CD14-positive monocyte (primary cell): ENCODE measurements around the gene DERL3. TPM values are rescaled to one million over a fixed set of nuclear protein-coding genes. Genes with fewer than 3 reads are reported as not detected.

Experiments
- DNase-seq, 3 donors: peaks; one replicate each; pipeline ENCODE4 v3.0.0-alpha.2; 2011 to 2022
- H2AFZ ChIP-seq: 2 replicates; pipeline ENCODE4 v1.6.0; 2012; ENCODE audit warnings: mild to moderate bottlenecking, low read depth, low read length, inconsistent platforms; ENCODE audit not compliant: insufficient read depth, poor library complexity, severe bottlenecking
- H3K27ac ChIP-seq, 2 donors: 1 replicate in 1 of 2; 2 replicates in 1 of 2; pipeline ENCODE4 v1.5.1; 2012 to 2013; ENCODE audit warnings: low read length in 2 of 2, control low read depth in 1 of 2, inconsistent platforms in 1 of 2, low read depth in 1 of 2, mild to moderate bottlenecking in 1 of 2
- H3K27me3 ChIP-seq, 2 donors: one replicate each; pipeline versions ENCODE4 v1.6.0 to v1.6.1; 2011 to 2013; ENCODE audit warnings: low read length in 2 of 2; ENCODE audit not compliant: control insufficient read depth in 2 of 2, insufficient read depth in 2 of 2
- H3K36me3 ChIP-seq, 2 donors: replicated peaks in 1 of 2; 1 replicate in 1 of 2; 2 replicates in 1 of 2; pipeline versions ENCODE4 v1.5.1 to v1.6.1; 2012 to 2013; ENCODE audit warnings: low read length in 2 of 2, control low read depth in 1 of 2, inconsistent platforms in 1 of 2, mild to moderate bottlenecking in 1 of 2; ENCODE audit not compliant: insufficient read depth in 2 of 2, control insufficient read depth in 1 of 2
- H3K4me1 ChIP-seq, 2 donors: 1 replicate in 1 of 2; 2 replicates in 1 of 2; pipeline versions ENCODE4 v1.5.1 to v1.6.1; 2012 to 2013; ENCODE audit warnings: low read length in 2 of 2, control low read depth in 1 of 2, inconsistent platforms in 1 of 2, mild to moderate bottlenecking in 1 of 2, moderate library complexity in 1 of 2; ENCODE audit not compliant: insufficient read depth in 2 of 2, control insufficient read depth in 1 of 2
- H3K4me2 ChIP-seq: replicated peaks from 2 replicates; pipeline ENCODE3; 2012; ENCODE audit warnings: low read length, moderate library complexity, mild to moderate bottlenecking; ENCODE audit not compliant: poor library complexity, severe bottlenecking; ENCODE audit errors: extremely low read depth
- H3K4me3 ChIP-seq, 3 experiments: fragments of 200-600 bp in 1 of 3; sonication (generic) in 1 of 3; replicated peaks in 1 of 3; 1 replicate in 2 of 3; 2 replicates in 1 of 3; pipeline ENCODE4 v1.5.1; 2011 to 2013; ENCODE audit warnings: low read length in 3 of 3, mild to moderate bottlenecking in 3 of 3, control low read depth in 2 of 3, low read depth in 2 of 3, inconsistent platforms in 1 of 3, moderate library complexity in 1 of 3
- H3K79me2 ChIP-seq: 2 replicates; pipeline ENCODE4 v1.6.0; 2012; ENCODE audit warnings: mild to moderate bottlenecking, control low read depth, inconsistent platforms, low read length, moderate library complexity; ENCODE audit not compliant: insufficient read depth
- H3K9ac ChIP-seq: 2 replicates; pipeline ENCODE4 v1.6.0; 2017; ENCODE audit warnings: low read length, mild to moderate bottlenecking; ENCODE audit not compliant: insufficient read depth, poor library complexity, severe bottlenecking
- H3K9me3 ChIP-seq, 2 donors: replicated peaks in 1 of 2; 1 replicate in 1 of 2; 2 replicates in 1 of 2; pipeline versions ENCODE4 v1.5.1 to v1.6.1; 2012 to 2013; ENCODE audit warnings: low read length in 2 of 2, control low read depth in 1 of 2; ENCODE audit not compliant: control insufficient read depth in 1 of 2, insufficient read depth in 1 of 2
- H4K20me1 ChIP-seq: 2 replicates; pipeline ENCODE4 v1.6.0; 2012; ENCODE audit warnings: mild to moderate bottlenecking, low read length, control low read depth, moderate library complexity; ENCODE audit not compliant: insufficient read depth
- H3K27ac Mint-ChIP-seq, 7 donors: one replicate each; pipeline ENCODE4 v1.8.0; 2020; ENCODE audit warnings: mild to moderate bottlenecking in 7 of 7, mixed read lengths in 7 of 7, moderate library complexity in 6 of 7, inconsistent platforms in 2 of 7
- H3K27me3 Mint-ChIP-seq, 3 donors: one replicate each; pipeline ENCODE4 v1.8.0; 2021 to 2022; ENCODE audit warnings: low read depth in 3 of 3, mild to moderate bottlenecking in 3 of 3, mixed read lengths in 3 of 3, moderate library complexity in 3 of 3, inconsistent platforms in 1 of 3
- H3K36me3 Mint-ChIP-seq, 2 donors: one replicate each; pipeline ENCODE4 v1.8.0; 2020; ENCODE audit warnings: mixed read lengths in 2 of 2, inconsistent platforms in 1 of 2, mild to moderate bottlenecking in 1 of 2
- H3K4me1 Mint-ChIP-seq: one replicate; pipeline ENCODE4 v1.8.0; 2020; ENCODE audit warnings: mild to moderate bottlenecking, mixed read lengths
- H3K4me3 Mint-ChIP-seq, 2 donors: one replicate each; pipeline ENCODE4 v1.8.0; 2020; ENCODE audit warnings: mild to moderate bottlenecking in 2 of 2, mixed read lengths in 2 of 2, moderate library complexity in 1 of 2
- H3K9me3 Mint-ChIP-seq, 7 donors: one replicate each; pipeline ENCODE4 v1.8.0; 2020 to 2022; ENCODE audit warnings: mixed read lengths in 7 of 7, mild to moderate bottlenecking in 6 of 7, moderate library complexity in 6 of 7, inconsistent platforms in 2 of 7
- WGBS: methylation state at CpG from one replicate; pipeline ENCODE4 v1.1.5; 2013; ENCODE audit warnings: missing lambda C conversion rate; ENCODE audit not compliant: insufficient coverage; 5-methylcytosine and 5-hydroxymethylcytosine counted together
- intact Hi-C, 2 donors: fragments of 100-400 bp; cut with micrococcal nuclease; formaldehyde crosslinking; loops; one replicate each; pipeline versions ENCODE4 v1.15.0 to v1.15.1; 2023
- polyA plus RNA-seq, 3 donors: library from polyadenylated mRNA; depleted of rRNA in 1 of 3; unstranded in 2 of 3; stranded (reverse) in 1 of 3; fragments of 300-500 nt in 2 of 3; fragments of >200 nt in 1 of 3; fragmentation: Illumina TruSeq in 2 of 3; gene quantifications; 1 replicate in 2 of 3; 2 replicates in 1 of 3; pipeline ENCODE4 v1.2.3, GENCODE V29; 2012 to 2021
- TF ChIP-seq, protein P1 (sequence below): fragments of 200-600 bp; IDR thresholded peaks from one replicate; pipeline ENCODE4 v1.8.0; 2022; ENCODE audit warnings: antibody characterized with exemption, mild to moderate bottlenecking

DERL3 gene
- polyA plus RNA-seq, 3 donors = 0.23 to 0.64 (median 0.28) TPM

DNA sequence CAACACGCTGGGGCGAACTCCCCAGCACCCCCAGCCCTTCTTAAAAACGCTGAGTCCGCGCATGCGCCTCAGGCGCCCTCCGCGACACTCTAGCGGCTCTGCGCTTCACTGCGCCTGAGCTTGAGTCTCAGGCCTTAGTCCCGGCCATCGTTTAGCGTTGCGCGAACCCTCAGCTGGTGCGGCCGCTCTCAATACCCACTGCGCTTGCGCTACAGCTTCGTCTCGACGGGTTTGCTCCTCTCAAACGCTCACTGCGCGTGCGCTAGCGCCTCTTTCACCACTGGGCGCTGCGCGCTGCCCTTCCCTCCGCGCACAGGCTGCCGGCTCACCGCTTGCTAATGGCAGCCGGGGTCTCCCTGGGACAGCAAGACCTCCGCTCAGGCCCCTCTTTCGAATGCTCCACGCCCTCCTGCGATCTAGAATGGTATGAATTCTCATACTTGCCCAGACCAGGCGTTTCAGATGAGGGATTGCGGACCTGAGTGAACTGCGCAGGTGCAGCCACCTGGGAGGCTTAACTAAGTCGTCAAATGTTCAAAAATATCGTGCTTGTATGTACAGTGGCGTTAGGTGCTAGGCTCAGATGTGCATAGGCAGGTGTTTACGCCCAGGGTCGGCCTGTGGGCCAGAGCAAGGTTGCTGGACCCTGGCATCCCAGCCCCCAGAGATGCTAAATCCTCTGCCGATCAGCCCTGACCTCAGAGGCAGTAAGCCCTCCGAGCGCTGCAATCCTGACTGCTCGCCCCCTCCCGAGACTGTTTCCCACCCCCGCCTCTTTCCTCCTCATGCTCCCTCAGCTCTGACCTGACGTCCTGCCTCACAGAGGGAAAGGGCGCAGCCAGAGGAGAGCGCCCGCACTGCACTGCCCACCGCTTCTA lies 19.0 kb upstream of the DERL3 start, which contains the start of gene SLC2A11:
Gene SLC2A11, plus strand, starts transcription at position 270 of the 878 bp plus-strand sequence. Its CDS starts 125 bp downstream, at position 395.
- H3K4me1 ChIP-seq = peaks cover 16 to 18% of the 10 kb centered on the region in 2 donors
- TF ChIP-seq, protein P1, sequence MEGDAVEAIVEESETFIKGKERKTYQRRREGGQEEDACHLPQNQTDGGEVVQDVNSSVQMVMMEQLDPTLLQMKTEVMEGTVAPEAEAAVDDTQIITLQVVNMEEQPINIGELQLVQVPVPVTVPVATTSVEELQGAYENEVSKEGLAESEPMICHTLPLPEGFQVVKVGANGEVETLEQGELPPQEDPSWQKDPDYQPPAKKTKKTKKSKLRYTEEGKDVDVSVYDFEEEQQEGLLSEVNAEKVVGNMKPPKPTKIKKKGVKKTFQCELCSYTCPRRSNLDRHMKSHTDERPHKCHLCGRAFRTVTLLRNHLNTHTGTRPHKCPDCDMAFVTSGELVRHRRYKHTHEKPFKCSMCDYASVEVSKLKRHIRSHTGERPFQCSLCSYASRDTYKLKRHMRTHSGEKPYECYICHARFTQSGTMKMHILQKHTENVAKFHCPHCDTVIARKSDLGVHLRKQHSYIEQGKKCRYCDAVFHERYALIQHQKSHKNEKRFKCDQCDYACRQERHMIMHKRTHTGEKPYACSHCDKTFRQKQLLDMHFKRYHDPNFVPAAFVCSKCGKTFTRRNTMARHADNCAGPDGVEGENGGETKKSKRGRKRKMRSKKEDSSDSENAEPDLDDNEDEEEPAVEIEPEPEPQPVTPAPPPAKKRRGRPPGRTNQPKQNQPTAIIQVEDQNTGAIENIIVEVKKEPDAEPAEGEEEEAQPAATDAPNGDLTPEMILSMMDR = no peak
- DNase-seq = peak; percentile 98 to 100 (median 98)
- H2AFZ ChIP-seq = peak within 1 kb of the TSS; percentile 99
- H3K4me1 Mint-ChIP-seq = peaks cover 16% of the 10 kb centered on the region
- peak within 1 kb of the TSS; percentile 90 to 97 for H3K4me3 Mint-ChIP-seq
- H3K4me2 ChIP-seq = peak within 1 kb of the TSS; percentile 100
- peaks cover 0 to 5% (median 2%) of the 10 kb centered on the region in 3 donors for H3K27me3 Mint-ChIP-seq
- no peaks in the 10 kb centered on the region for H3K27me3 ChIP-seq
- no peaks in the 10 kb centered on the region for H3K9me3 Mint-ChIP-seq
- no peaks in the 10 kb centered on the region for H4K20me1 ChIP-seq
- no peaks in the 10 kb centered on the region for H3K36me3 ChIP-seq
- peak within 1 kb of the TSS; percentile 58 to 90 (median 88) for H3K27ac Mint-ChIP-seq
- peak within 1 kb of the TSS; percentile 77 for H3K9ac ChIP-seq
- peak within 1 kb of the TSS; percentile 66 for H3K27ac ChIP-seq
- no peaks in the 10 kb centered on the region for H3K79me2 ChIP-seq
- H3K4me3 ChIP-seq = peak within 1 kb of the TSS; percentile 50 to 89 (median 60)
- no peaks in the 10 kb centered on the region for H3K36me3 Mint-ChIP-seq
- H3K9me3 ChIP-seq = no peaks in the 10 kb centered on the region
- intact Hi-C loops = no loop called here
- under 1% methylated on average over 50 of the region's 60 CpGs for WGBS

DNA sequence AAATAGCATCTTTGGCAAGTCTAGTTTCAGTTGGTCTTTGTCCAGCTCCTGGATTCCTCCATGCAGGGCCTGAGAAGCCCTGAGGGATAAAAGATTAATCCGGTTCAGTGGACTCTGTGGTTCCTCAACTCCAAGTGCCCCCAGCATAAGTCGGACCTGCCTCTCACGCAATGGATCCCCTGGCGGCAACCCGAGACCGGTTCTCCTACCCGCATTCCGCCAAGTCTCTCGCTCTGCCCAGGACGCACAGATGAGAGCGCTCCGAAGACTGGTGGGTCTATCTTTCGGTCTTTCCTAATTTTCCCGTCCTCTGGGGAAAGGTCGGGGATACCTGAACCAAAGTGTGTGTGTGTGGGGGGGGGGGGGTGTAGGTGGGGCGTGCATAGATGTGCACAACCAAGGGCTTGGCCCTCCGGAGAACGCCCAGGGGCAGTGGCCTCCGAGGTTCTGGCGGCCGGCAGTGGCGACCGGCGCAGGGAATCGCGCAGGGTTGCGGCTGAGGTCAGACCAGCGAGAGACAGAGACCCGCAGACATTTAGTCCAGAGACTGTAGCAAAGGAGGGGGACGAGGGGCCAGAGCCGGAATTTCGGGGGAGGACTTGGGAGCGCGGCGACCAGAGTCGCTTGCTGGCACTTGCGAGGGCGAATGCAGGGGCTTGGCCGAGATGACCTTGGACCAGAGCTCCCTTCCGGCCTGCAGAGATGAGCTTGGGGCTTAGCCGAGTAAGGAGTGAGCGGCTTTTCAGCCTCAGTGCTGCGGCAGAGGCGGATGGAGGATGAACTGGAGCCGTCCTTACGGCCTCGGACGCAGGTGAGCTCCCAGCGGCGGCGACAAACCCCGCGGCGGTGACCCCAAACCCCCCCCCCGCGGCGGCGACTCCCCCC lies 18.2 kb upstream of the DERL3 start:
- H3K36me3 ChIP-seq = no peaks in the 10 kb centered on the region
- H3K4me3 Mint-ChIP-seq = peak overlapping the region; percentile 90 to 97
- peaks cover 0 to 5% (median 2%) of the 10 kb centered on the region in 3 donors for H3K27me3 Mint-ChIP-seq
- TF ChIP-seq, protein P1 = no peak
- 2% methylated on average over 50 of the region's 58 CpGs for WGBS
- peak; percentile 40 to 66 (median 42) for DNase-seq
- peak overlapping the region; percentile 58 to 90 (median 88) for H3K27ac Mint-ChIP-seq
- H3K4me2 ChIP-seq = peak overlapping the region; percentile 100
- peak overlapping the region; percentile 50 to 89 (median 60) for H3K4me3 ChIP-seq
- intact Hi-C loops = no loop called here
- no peaks in the 10 kb centered on the region for H3K9me3 Mint-ChIP-seq
- H3K27me3 ChIP-seq = no peaks in the 10 kb centered on the region
- peaks cover 16 to 18% of the 10 kb centered on the region in 2 donors for H3K4me1 ChIP-seq
- H3K4me1 Mint-ChIP-seq = peaks cover 16% of the 10 kb centered on the region
- H3K9me3 ChIP-seq = no peaks in the 10 kb centered on the region
- peak overlapping the region; percentile 77 for H3K9ac ChIP-seq
- H3K36me3 Mint-ChIP-seq = no peaks in the 10 kb centered on the region
- no peaks in the 10 kb centered on the region for H4K20me1 ChIP-seq
- H3K27ac ChIP-seq = peak overlapping the region; percentile 66
- H2AFZ ChIP-seq = peak overlapping the region; percentile 99
- H3K79me2 ChIP-seq = no peaks in the 10 kb centered on the region
